Measurements from ENCODE around the gene PARVB. TPM values are rescaled to one million over a fixed set of nuclear protein-coding genes. Genes with fewer than 3 reads are reported as not detected.

The PARVB gene
- total and polyA plus RNA-seq, 2 donors (not counting 1 experiment from before 2014, with no cell fraction given) = 12.1 to 47.3 TPM

DNA sequence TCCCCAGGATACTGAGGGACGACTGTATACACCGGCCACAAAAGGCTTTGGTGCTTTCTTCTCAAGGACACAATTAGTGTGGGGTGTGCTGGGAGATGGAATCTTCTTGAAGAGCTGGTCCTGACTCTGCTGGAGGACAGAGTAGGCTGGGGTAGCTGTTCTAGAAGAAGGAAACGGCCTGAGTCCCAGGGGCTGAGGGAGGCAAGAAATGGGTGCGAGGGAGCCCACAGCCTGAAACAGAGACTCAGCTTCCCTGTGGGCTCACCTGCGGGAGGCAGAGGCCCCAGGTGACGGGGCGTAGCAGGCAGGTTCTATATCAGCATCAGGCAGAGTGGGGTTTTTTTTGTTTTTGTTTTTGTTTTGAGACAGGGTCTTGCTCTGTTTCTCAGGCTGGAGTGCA lies 193.2 kb downstream of the PARVB start:
- no peak overlapping the region for H3K4me2 ChIP-seq (ENCODE audit: extremely low read depth, insufficient read depth, low read length)
- TF ChIP-seq EZH2 (IDR thresholded peaks at IDR 0.05; ENCODE audit: low read length, missing control alignments) = no peak
- TF ChIP-seq, protein P1, sequence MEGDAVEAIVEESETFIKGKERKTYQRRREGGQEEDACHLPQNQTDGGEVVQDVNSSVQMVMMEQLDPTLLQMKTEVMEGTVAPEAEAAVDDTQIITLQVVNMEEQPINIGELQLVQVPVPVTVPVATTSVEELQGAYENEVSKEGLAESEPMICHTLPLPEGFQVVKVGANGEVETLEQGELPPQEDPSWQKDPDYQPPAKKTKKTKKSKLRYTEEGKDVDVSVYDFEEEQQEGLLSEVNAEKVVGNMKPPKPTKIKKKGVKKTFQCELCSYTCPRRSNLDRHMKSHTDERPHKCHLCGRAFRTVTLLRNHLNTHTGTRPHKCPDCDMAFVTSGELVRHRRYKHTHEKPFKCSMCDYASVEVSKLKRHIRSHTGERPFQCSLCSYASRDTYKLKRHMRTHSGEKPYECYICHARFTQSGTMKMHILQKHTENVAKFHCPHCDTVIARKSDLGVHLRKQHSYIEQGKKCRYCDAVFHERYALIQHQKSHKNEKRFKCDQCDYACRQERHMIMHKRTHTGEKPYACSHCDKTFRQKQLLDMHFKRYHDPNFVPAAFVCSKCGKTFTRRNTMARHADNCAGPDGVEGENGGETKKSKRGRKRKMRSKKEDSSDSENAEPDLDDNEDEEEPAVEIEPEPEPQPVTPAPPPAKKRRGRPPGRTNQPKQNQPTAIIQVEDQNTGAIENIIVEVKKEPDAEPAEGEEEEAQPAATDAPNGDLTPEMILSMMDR (conservative IDR thresholded peaks at IDR 0.05 in 1 of 2, IDR thresholded peaks at IDR 0.05 in 1 of 2; ENCODE audit: low read depth in 1 of 2, low read length in 2 of 2) = no peak
- H3K9ac ChIP-seq (ENCODE audit: insufficient read depth, low read length) = no peak overlapping the region
- no peak for DNase-seq (ENCODE audit: low read depth in 2 of 2)
- H4K20me1 ChIP-seq (ENCODE audit: control insufficient read depth, extremely low read depth, insufficient read depth, low read length) = no peaks in the 10 kb centered on the region
- no peak overlapping the region for H3K27ac ChIP-seq (ENCODE audit: insufficient read depth, low read length)
- H3K9me3 ChIP-seq (ENCODE audit: control insufficient read depth, insufficient read depth, low read depth, low read length) = no peaks in the 10 kb centered on the region
- no peaks in the 10 kb centered on the region for H3K4me1 ChIP-seq (ENCODE audit: control insufficient read depth, extremely low read depth, insufficient read depth, low read length)
- H3K36me3 ChIP-seq (ENCODE audit: control insufficient read depth, insufficient read depth, low read length) = no peaks in the 10 kb centered on the region
- no peak overlapping the region for H2AFZ ChIP-seq (ENCODE audit: low read length)
- H3K27me3 ChIP-seq (ENCODE audit: control insufficient read depth, insufficient read depth, low read length) = no peaks in the 10 kb centered on the region
- no peaks in the 10 kb centered on the region for H3K79me2 ChIP-seq (ENCODE audit: control insufficient read depth, insufficient read depth, low read length)
- no peak overlapping the region for H3K4me3 ChIP-seq (replicated peaks in 1 of 4; ENCODE audit: control extremely low read depth in 1 of 4, insufficient read depth in 1 of 4, low read depth in 3 of 4, low read length in 4 of 4)

DNA sequence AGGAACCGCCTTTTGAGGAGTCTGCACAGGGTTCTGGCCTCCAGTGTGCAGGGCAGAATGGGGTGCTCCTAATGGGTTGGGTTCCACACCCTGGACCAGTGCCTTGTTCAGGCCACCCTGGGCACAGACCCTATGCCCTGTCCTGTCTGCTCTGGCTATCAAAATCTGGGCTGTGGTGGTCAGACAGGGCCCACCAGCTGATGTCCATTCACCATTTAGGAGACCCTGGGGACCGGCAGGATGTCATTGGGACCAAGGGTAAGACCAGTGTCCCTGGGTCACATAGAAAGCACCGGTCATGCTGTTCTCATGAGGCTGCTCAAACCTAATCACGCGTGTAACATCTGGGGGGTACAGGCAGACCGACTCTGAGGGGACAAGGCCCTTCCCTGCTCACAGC lies 194.0 kb downstream of the PARVB start:
- Histone ChIP-seq H3K9ac (ENCODE audit: insufficient read depth, low read length) (no peak overlapping the region), H2AFZ (ENCODE audit: low read length) (no peak overlapping the region), H3K79me2 (ENCODE audit: control insufficient read depth, insufficient read depth, low read length) (no peaks in the 10 kb centered on the region), H3K9me3 (ENCODE audit: control insufficient read depth, insufficient read depth, low read depth, low read length) (no peaks in the 10 kb centered on the region), H3K27me3 (ENCODE audit: control insufficient read depth, insufficient read depth, low read length) (no peaks in the 10 kb centered on the region), H3K27ac (ENCODE audit: insufficient read depth, low read length) (no peak overlapping the region), H4K20me1 (ENCODE audit: control insufficient read depth, extremely low read depth, insufficient read depth, low read length) (no peaks in the 10 kb centered on the region), H3K36me3 (ENCODE audit: control insufficient read depth, insufficient read depth, low read length) (no peaks in the 10 kb centered on the region), H3K4me1 (ENCODE audit: control insufficient read depth, extremely low read depth, insufficient read depth, low read length) (no peaks in the 10 kb centered on the region), H3K4me2 (ENCODE audit: extremely low read depth, insufficient read depth, low read length) (no peak overlapping the region), H3K4me3 (replicated peaks in 1 of 4; ENCODE audit: control extremely low read depth in 1 of 4, insufficient read depth in 1 of 4, low read depth in 3 of 4, low read length in 4 of 4) (no peak overlapping the region)
- no peak for DNase-seq (ENCODE audit: low read depth in 2 of 2)
- TF ChIP-seq, protein P1 (conservative IDR thresholded peaks at IDR 0.05 in 1 of 2, IDR thresholded peaks at IDR 0.05 in 1 of 2; ENCODE audit: low read depth in 1 of 2, low read length in 2 of 2) = no peak
- TF ChIP-seq EZH2 (IDR thresholded peaks at IDR 0.05; ENCODE audit: low read length, missing control alignments) = no peak

DNA sequence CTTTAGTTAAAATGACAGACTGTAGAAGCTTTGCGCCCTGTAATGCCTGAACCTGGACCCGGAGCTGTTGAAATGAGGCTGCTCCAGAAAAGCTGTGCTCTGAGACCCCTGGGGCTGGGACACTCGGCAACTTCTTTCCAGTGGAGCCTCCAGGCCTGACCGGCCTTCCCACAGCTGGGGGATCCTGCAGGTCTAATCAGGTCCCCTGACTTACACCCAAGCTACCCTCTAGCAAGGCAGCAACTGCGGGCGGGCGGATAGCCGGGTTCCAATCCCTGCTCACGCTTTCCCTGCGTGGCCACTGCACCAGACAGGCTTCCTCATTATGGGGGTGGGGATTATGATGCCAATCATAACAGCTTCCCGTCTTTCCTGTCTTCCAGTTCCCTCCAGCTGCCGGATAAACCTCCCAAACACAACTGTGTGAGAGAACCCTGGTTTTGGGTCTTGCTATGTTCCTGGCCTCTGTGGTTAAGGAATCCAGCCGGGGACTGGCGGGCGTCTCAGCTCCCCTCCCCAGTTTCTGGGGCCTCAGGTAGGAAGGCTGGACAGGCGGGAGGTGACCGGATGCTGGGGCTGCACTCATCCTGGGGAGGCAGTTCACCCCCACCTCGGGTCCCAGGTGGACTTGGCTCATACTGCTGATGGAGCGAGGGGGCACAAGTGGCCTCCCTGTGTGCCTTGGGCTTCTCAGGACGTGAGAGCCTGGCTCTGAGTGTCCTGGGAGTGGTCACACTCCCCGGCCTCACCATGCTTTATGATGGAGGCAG lies 195.2 kb downstream of the PARVB start:
- no peak for DNase-seq (ENCODE audit: low read depth in 2 of 2)
- H3K36me3 ChIP-seq (ENCODE audit: control insufficient read depth, insufficient read depth, low read length) = no peaks in the 10 kb centered on the region
- H3K4me2 ChIP-seq (ENCODE audit: extremely low read depth, insufficient read depth, low read length) = no peak overlapping the region
- H3K27ac ChIP-seq (ENCODE audit: insufficient read depth, low read length) = no peak overlapping the region
- H3K4me1 ChIP-seq (ENCODE audit: control insufficient read depth, extremely low read depth, insufficient read depth, low read length) = no peaks in the 10 kb centered on the region
- no peaks in the 10 kb centered on the region for H3K79me2 ChIP-seq (ENCODE audit: control insufficient read depth, insufficient read depth, low read length)
- no peak overlapping the region for H3K4me3 ChIP-seq (replicated peaks in 1 of 4; ENCODE audit: control extremely low read depth in 1 of 4, insufficient read depth in 1 of 4, low read depth in 3 of 4, low read length in 4 of 4)
- TF ChIP-seq, protein P1 (conservative IDR thresholded peaks at IDR 0.05 in 1 of 2, IDR thresholded peaks at IDR 0.05 in 1 of 2; ENCODE audit: low read depth in 1 of 2, low read length in 2 of 2) = no peak
- no peak for TF ChIP-seq EZH2 (IDR thresholded peaks at IDR 0.05; ENCODE audit: low read length, missing control alignments)
- H4K20me1 ChIP-seq (ENCODE audit: control insufficient read depth, extremely low read depth, insufficient read depth, low read length) = no peaks in the 10 kb centered on the region
- H3K9me3 ChIP-seq (ENCODE audit: control insufficient read depth, insufficient read depth, low read depth, low read length) = no peaks in the 10 kb centered on the region
- no peaks in the 10 kb centered on the region for H3K27me3 ChIP-seq (ENCODE audit: control insufficient read depth, insufficient read depth, low read length)
- no peak overlapping the region for H3K9ac ChIP-seq (ENCODE audit: insufficient read depth, low read length)
- H2AFZ ChIP-seq (ENCODE audit: low read length) = no peak overlapping the region
